Activated CD8-positive, alpha-beta memory T cell treated with anti-CD3 and anti-CD28 coated beads, Interleukin-2, amount 10 ng/mL, durations not matched to agents 7 days and 5 days (primary cell): ENCODE results near the gene SDK1. TPM values are rescaled to one million over a fixed set of nuclear protein-coding genes. Genes with fewer than 3 reads are reported as not detected.
"Not testable (repeated sequence)": the region's sequence is repeated elsewhere in the genome, so short reads cannot be mapped to it uniquely, and the experiment has no call there.

ENCODE experiments used
- ATAC-seq: fragments of 150-1000 bp; cut with Tn5 transposase; one replicate; pipeline ENCODE4 v1.10.0; 2021; ENCODE audit warnings: moderate library complexity
- CTCF ChIA-PET: fragments of 350-600 bp; sonication (Branson Sonifier 250); formaldehyde crosslinking; loops from one replicate; lab custom pipeline; 2021; ENCODE audit warnings: antibody characterized with exemption; lab: Charles Lee
- DNase-seq: peaks from one replicate; pipeline ENCODE4 v3.0.0-alpha.2; 2020
- H3K27ac Mint-ChIP-seq: one replicate; pipeline ENCODE4 v1.8.0; 2021; ENCODE audit warnings: mild to moderate bottlenecking, mixed read lengths
- H3K27me3 Mint-ChIP-seq: one replicate; pipeline ENCODE4 v1.8.0; 2021; ENCODE audit warnings: mixed read lengths
- H3K36me3 Mint-ChIP-seq: one replicate; pipeline ENCODE4 v1.8.0; 2021; ENCODE audit warnings: mild to moderate bottlenecking, mixed read lengths
- H3K4me1 Mint-ChIP-seq: one replicate; pipeline ENCODE4 v1.8.0; 2021; ENCODE audit warnings: mixed read lengths
- H3K4me3 Mint-ChIP-seq: one replicate; pipeline ENCODE4 v1.8.0; 2021; ENCODE audit warnings: mild to moderate bottlenecking, moderate library complexity, mixed read lengths
- H3K9me3 Mint-ChIP-seq: one replicate; pipeline ENCODE4 v1.8.0; 2022; ENCODE audit warnings: low read depth, mixed read lengths
- total RNA-seq, 2 experiments: library from RNA; stranded (reverse); gene quantifications; one replicate each; pipeline ENCODE4 v1.2.3, GENCODE V29; 2021

Gene SDK1
- total RNA-seq, 2 experiments from 2014 or later, result 0.05 to 0.06 TPM

- H3K27me3 Mint-ChIP-seq, result no peaks in the 10 kb centered on the region
- CTCF ChIA-PET, result no interaction called here
- H3K4me3 Mint-ChIP-seq, result no peak overlapping the region
- no peaks in the 10 kb centered on the region for H3K9me3 Mint-ChIP-seq
- ATAC-seq (no peak), DNase-seq (no peak)
- H3K27ac Mint-ChIP-seq, result no peak overlapping the region
- no peaks in the 10 kb centered on the region for H3K4me1 Mint-ChIP-seq
- no peaks in the 10 kb centered on the region for H3K36me3 Mint-ChIP-seq
Observed at GRCh38 chr7:4225361-4225771, 924.3 kb downstream of the SDK1 start.

- H3K9me3 Mint-ChIP-seq, result no peaks in the 10 kb centered on the region
- DNase-seq (no peak), ATAC-seq (no peak)
- CTCF ChIA-PET, result no interaction called here
- H3K27ac Mint-ChIP-seq, result no peak overlapping the region
- no peaks in the 10 kb centered on the region for H3K4me1 Mint-ChIP-seq
- no peak overlapping the region for H3K4me3 Mint-ChIP-seq
- no peaks in the 10 kb centered on the region for H3K27me3 Mint-ChIP-seq
- no peaks in the 10 kb centered on the region for H3K36me3 Mint-ChIP-seq
Observed at GRCh38 chr7:4225881-4226523, 925.0 kb downstream of the SDK1 start.

GRCh38 chr7:4226524-4226882, 925.5 kb downstream of the SDK1 start:
- H3K36me3 Mint-ChIP-seq, result no peaks in the 10 kb centered on the region
- H3K27ac Mint-ChIP-seq, result no peak overlapping the region
- no peak overlapping the region for H3K4me3 Mint-ChIP-seq
- no peaks in the 10 kb centered on the region for H3K9me3 Mint-ChIP-seq
- no peak for DNase-seq
- no peaks in the 10 kb centered on the region for H3K4me1 Mint-ChIP-seq
- no peaks in the 10 kb centered on the region for H3K27me3 Mint-ChIP-seq
- CTCF ChIA-PET, result no interaction called here
- no peak for ATAC-seq

GRCh38 chr7:4227105-4228010, 926.3 kb downstream of the SDK1 start:
- Mint-ChIP-seq H3K4me1 (no peaks in the 10 kb centered on the region), H3K27me3 (no peaks in the 10 kb centered on the region), H3K27ac (no peak overlapping the region), H3K36me3 (no peaks in the 10 kb centered on the region), H3K9me3 (no peaks in the 10 kb centered on the region), H3K4me3 (no peak overlapping the region)
- DNase-seq (no peak), ATAC-seq (no peak)
- CTCF ChIA-PET, result no interaction called here

- Mint-ChIP-seq H3K36me3 (no peaks in the 10 kb centered on the region), H3K27ac (no peak overlapping the region), H3K4me3 (no peak overlapping the region), H3K4me1 (no peaks in the 10 kb centered on the region), H3K9me3 (no peaks in the 10 kb centered on the region), H3K27me3 (no peaks in the 10 kb centered on the region)
- DNase-seq, result no peak
- CTCF ChIA-PET, result no interaction called here
- no peak for ATAC-seq
Observed at GRCh38 chr7:4230352-4230751, 929.3 kb downstream of the SDK1 start.

- Mint-ChIP-seq H3K27me3 (no peaks in the 10 kb centered on the region), H3K27ac (no peak overlapping the region), H3K36me3 (no peaks in the 10 kb centered on the region), H3K4me3 (no peak overlapping the region), H3K4me1 (no peaks in the 10 kb centered on the region), H3K9me3 (no peaks in the 10 kb centered on the region)
- CTCF ChIA-PET, result no interaction called here
- ATAC-seq (no peak), DNase-seq (no peak)
Observed at GRCh38 chr7:4233146-4233545, 932.1 kb downstream of the SDK1 start.

- CTCF ChIA-PET, result no interaction called here
Observed at GRCh38 chr7:4233621-4234497, 932.8 kb downstream of the SDK1 start.

GRCh38 chr7:4234498-4234855, 933.4 kb downstream of the SDK1 start:
- Mint-ChIP-seq H3K4me1 (no peaks in the 10 kb centered on the region), H3K9me3 (no peaks in the 10 kb centered on the region), H3K27ac (no peak overlapping the region), H3K36me3 (no peaks in the 10 kb centered on the region), H3K27me3 (no peaks in the 10 kb centered on the region), H3K4me3 (no peak overlapping the region)
- DNase-seq (no peak), ATAC-seq (no peak)
- CTCF ChIA-PET, result no interaction called here

More at GRCh38 chr7:4233621-4234497, 932.8 kb downstream of the SDK1 start:
- Mint-ChIP-seq H3K27ac (no peak overlapping the region), H3K36me3 (no peaks in the 10 kb centered on the region), H3K4me1 (no peaks in the 10 kb centered on the region), H3K4me3 (no peak overlapping the region), H3K9me3 (no peaks in the 10 kb centered on the region), H3K27me3 (no peaks in the 10 kb centered on the region)
- DNase-seq (no peak), ATAC-seq (no peak)

GRCh38 chr7:4234886-4235285, 933.8 kb downstream of the SDK1 start:
- Mint-ChIP-seq H3K36me3 (no peaks in the 10 kb centered on the region), H3K27ac (no peak overlapping the region), H3K4me3 (no peak overlapping the region), H3K4me1 (no peaks in the 10 kb centered on the region), H3K27me3 (no peaks in the 10 kb centered on the region), H3K9me3 (no peaks in the 10 kb centered on the region)
- DNase-seq, result no peak
- CTCF ChIA-PET, result no interaction called here
- ATAC-seq, result no peak

- ATAC-seq, result no peak
- CTCF ChIA-PET, result no interaction called here
Observed at GRCh38 chr7:4235596-4235995, 934.5 kb downstream of the SDK1 start.

GRCh38 chr7:4236389-4236788, 935.3 kb downstream of the SDK1 start:
- H3K27ac Mint-ChIP-seq, result no peak overlapping the region
- no peaks in the 10 kb centered on the region for H3K4me1 Mint-ChIP-seq
- ATAC-seq (no peak), DNase-seq (no peak)
- H3K4me3 Mint-ChIP-seq, result no peak overlapping the region
- no peaks in the 10 kb centered on the region for H3K36me3 Mint-ChIP-seq
- H3K27me3 Mint-ChIP-seq, result no peaks in the 10 kb centered on the region
- no peaks in the 10 kb centered on the region for H3K9me3 Mint-ChIP-seq
- CTCF ChIA-PET, result no interaction called here

More at GRCh38 chr7:4235596-4235995, 934.5 kb downstream of the SDK1 start:
- Mint-ChIP-seq H3K27me3 (no peaks in the 10 kb centered on the region), H3K4me1 (no peaks in the 10 kb centered on the region), H3K4me3 (no peak overlapping the region), H3K27ac (no peak overlapping the region), H3K36me3 (no peaks in the 10 kb centered on the region), H3K9me3 (no peaks in the 10 kb centered on the region)
- DNase-seq, result no peak

GRCh38 chr7:4236873-4237272, 935.8 kb downstream of the SDK1 start:
- H3K27me3 Mint-ChIP-seq, H3K4me3 Mint-ChIP-seq, ATAC-seq, DNase-seq, CTCF ChIA-PET, H3K36me3 Mint-ChIP-seq, H3K4me1 Mint-ChIP-seq, H3K9me3 Mint-ChIP-seq, H3K27ac Mint-ChIP-seq: not testable (repeated sequence)

- no peak overlapping the region for H3K27ac Mint-ChIP-seq
- H3K4me1 Mint-ChIP-seq, result no peaks in the 10 kb centered on the region
- DNase-seq (no peak), ATAC-seq (no peak)
- H3K27me3 Mint-ChIP-seq, result no peaks in the 10 kb centered on the region
- CTCF ChIA-PET, result no interaction called here
- no peaks in the 10 kb centered on the region for H3K9me3 Mint-ChIP-seq
- no peak overlapping the region for H3K4me3 Mint-ChIP-seq
- H3K36me3 Mint-ChIP-seq, result no peaks in the 10 kb centered on the region
Observed at GRCh38 chr7:4237296-4238235, 936.5 kb downstream of the SDK1 start.
